ENCODE measurements around the gene ERC2.

ERC2 gene

DNA sequence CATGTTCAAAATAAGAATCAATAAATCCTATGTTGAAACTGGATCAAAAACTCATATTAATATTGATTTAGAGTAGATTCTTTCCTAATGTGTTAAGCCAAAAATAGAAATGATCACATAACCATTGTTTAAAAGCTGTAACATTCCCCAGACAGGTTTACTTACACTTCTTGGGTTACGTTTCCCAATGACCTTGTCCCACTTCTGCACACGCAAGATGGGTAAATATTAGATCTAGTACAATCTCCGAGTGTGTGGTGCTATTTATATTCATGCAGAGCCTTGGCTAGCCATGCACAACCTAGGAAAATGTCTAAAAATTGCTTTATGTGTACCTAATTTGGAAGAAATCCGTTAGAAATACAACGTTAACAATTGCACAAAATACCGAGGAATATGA lies 39.6 kb downstream of the ERC2 start:
- Histone ChIP-seq H2AFZ (ENCODE audit: low read length) (no peak overlapping the region), H3K79me2 (ENCODE audit: insufficient read depth, low read length) (no peaks in the 10 kb centered on the region), H3K27me3 (ENCODE audit: insufficient read depth, low read length, poor library complexity, severe bottlenecking) (no peaks in the 10 kb centered on the region), H3K4me1 (ENCODE audit: insufficient read depth, low read length, poor library complexity, severe bottlenecking) (no peaks in the 10 kb centered on the region), H3K36me3 (ENCODE audit: insufficient read depth, low read length) (no peaks in the 10 kb centered on the region), H3K9me3 (ENCODE audit: insufficient read depth, low read depth, low read length) (no peaks in the 10 kb centered on the region), H4K20me1 (ENCODE audit: insufficient read depth, low read length, poor library complexity, severe bottlenecking) (no peaks in the 10 kb centered on the region), H3F3A (ENCODE audit: low read depth) (no peaks in the 10 kb centered on the region), H3K4me3 (ENCODE audit: low read length, poor library complexity, severe bottlenecking) (no peak overlapping the region), H3K9me2 (replicated peaks; ENCODE audit: low read depth, low read length) (no peaks in the 10 kb centered on the region), H3K9ac (ENCODE audit: low read depth, low read length, poor library complexity, severe bottlenecking) (no peak overlapping the region), H3K4me2 (ENCODE audit: low read depth, low read length, poor library complexity, severe bottlenecking) (no peak overlapping the region)
- no peak for TF ChIP-seq EZH2phosphoT487 (IDR thresholded peaks at IDR 0.05; ENCODE audit: borderline replicate concordance)
- TF ChIP-seq CTCF (conservative IDR thresholded peaks at IDR 0.05; ENCODE audit: low read length): no peak

DNA sequence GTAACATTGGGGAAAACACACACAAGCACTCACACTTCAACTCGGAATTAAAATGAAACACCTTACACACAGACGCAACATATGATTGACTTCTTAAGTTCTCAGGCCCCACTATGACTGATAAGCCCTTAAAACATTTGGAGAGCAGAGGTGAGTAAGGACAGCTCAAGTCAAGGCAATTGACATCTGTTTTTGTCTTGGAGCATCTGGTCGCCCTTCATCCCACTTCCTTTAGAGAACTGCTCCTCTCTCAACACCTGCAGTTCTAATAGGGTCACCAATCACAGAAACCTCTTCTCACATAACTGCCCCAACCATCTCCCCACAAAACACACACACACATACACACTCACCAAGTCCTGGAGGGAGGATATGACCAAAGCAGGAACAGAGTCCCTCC lies 43.4 kb downstream of the ERC2 start:
- Histone ChIP-seq H3K27me3 (ENCODE audit: insufficient read depth, low read length, poor library complexity, severe bottlenecking) (no peaks in the 10 kb centered on the region), H3K4me3 (ENCODE audit: low read length, poor library complexity, severe bottlenecking) (no peak overlapping the region), H3K9ac (ENCODE audit: low read depth, low read length, poor library complexity, severe bottlenecking) (no peak overlapping the region), H3K9me2 (replicated peaks; ENCODE audit: low read depth, low read length) (no peaks in the 10 kb centered on the region), H3K36me3 (ENCODE audit: insufficient read depth, low read length) (no peaks in the 10 kb centered on the region), H2AFZ (ENCODE audit: low read length) (no peak overlapping the region), H3K4me2 (ENCODE audit: low read depth, low read length, poor library complexity, severe bottlenecking) (no peak overlapping the region), H3K9me3 (ENCODE audit: insufficient read depth, low read depth, low read length) (no peaks in the 10 kb centered on the region), H3K79me2 (ENCODE audit: insufficient read depth, low read length) (no peaks in the 10 kb centered on the region), H4K20me1 (ENCODE audit: insufficient read depth, low read length, poor library complexity, severe bottlenecking) (no peaks in the 10 kb centered on the region), H3K4me1 (ENCODE audit: insufficient read depth, low read length, poor library complexity, severe bottlenecking) (no peaks in the 10 kb centered on the region), H3F3A (ENCODE audit: low read depth) (no peaks in the 10 kb centered on the region)
- TF ChIP-seq EZH2phosphoT487 (IDR thresholded peaks at IDR 0.05; ENCODE audit: borderline replicate concordance) (no peak), CTCF (conservative IDR thresholded peaks at IDR 0.05; ENCODE audit: low read length) (no peak)

DNA sequence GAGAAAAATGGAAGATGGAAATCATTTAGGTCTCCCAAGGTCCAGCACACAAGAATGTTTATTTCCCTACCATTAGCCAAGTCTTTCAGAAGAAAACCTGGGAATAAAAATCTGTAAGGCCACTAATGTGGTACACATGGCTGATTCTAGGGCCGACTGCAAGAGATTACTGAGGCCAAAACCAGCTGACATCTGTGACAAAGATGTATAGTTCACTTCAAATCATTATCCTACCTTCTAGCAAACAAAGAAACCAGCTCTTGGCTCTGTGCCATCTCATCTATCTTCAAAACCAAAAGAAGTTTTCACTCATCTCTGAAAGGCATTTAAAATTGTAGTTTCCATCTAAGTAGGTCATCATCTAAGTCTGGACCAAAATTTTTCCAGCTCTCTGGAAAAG lies 43.9 kb downstream of the ERC2 start:
- no peaks in the 10 kb centered on the region for H3K27me3 ChIP-seq (ENCODE audit: insufficient read depth, low read length, poor library complexity, severe bottlenecking)
- H3K4me2 ChIP-seq (ENCODE audit: low read depth, low read length, poor library complexity, severe bottlenecking): no peak overlapping the region
- no peaks in the 10 kb centered on the region for H3K36me3 ChIP-seq (ENCODE audit: insufficient read depth, low read length)
- no peaks in the 10 kb centered on the region for H3K79me2 ChIP-seq (ENCODE audit: insufficient read depth, low read length)
- H3K4me3 ChIP-seq (ENCODE audit: low read length, poor library complexity, severe bottlenecking): no peak overlapping the region
- H3K9ac ChIP-seq (ENCODE audit: low read depth, low read length, poor library complexity, severe bottlenecking): no peak overlapping the region
- no peaks in the 10 kb centered on the region for H4K20me1 ChIP-seq (ENCODE audit: insufficient read depth, low read length, poor library complexity, severe bottlenecking)
- no peaks in the 10 kb centered on the region for H3K9me2 ChIP-seq (replicated peaks; ENCODE audit: low read depth, low read length)
- H3F3A ChIP-seq (ENCODE audit: low read depth): no peaks in the 10 kb centered on the region
- no peak for TF ChIP-seq CTCF (conservative IDR thresholded peaks at IDR 0.05; ENCODE audit: low read length)
- TF ChIP-seq EZH2phosphoT487 (IDR thresholded peaks at IDR 0.05; ENCODE audit: borderline replicate concordance): no peak
- no peaks in the 10 kb centered on the region for H3K4me1 ChIP-seq (ENCODE audit: insufficient read depth, low read length, poor library complexity, severe bottlenecking)
- H2AFZ ChIP-seq (ENCODE audit: low read length): no peak overlapping the region
- H3K9me3 ChIP-seq (ENCODE audit: insufficient read depth, low read depth, low read length): no peaks in the 10 kb centered on the region
